Activated CD4-positive, alpha-beta memory T cell treated with anti-CD3 and anti-CD28 coated beads, Interleukin-2, amount 10 ng/mL, durations not matched to agents 7 days and 5 days (primary cell): ENCODE data around the gene TTC9. TPM values are rescaled to one million over a fixed set of nuclear protein-coding genes. Genes with fewer than 3 reads are reported as not detected.

Experiments
- total RNA-seq, 2 experiments: library from RNA; stranded (reverse); gene quantifications; one replicate each; pipeline ENCODE4 v1.2.3, GENCODE V29; 2021

TTC9 gene
- total RNA-seq, 2 experiments from 2014 or later = 14.1 to 14.7 TPM

Other genes starting within 250 kb of the TTC9 start
- gene SYNJ2BP, start 224.8 kb upstream of the TTC9 start, total RNA-seq = 1 to 10 TPM; 6.3 to 6.5 TPM
- gene ADAM21, start 189.7 kb upstream of the TTC9 start, total RNA-seq = not detected
- under 1 TPM; 0.13 to 0.28 TPM for gene ADAM20, start 106.9 kb upstream of the TTC9 start, total RNA-seq
- 10 to 100 TPM; 45.5 to 47.9 TPM for gene MED6, start 41.3 kb upstream of the TTC9 start, total RNA-seq
- gene MAP3K9, start 167.6 kb downstream of the TTC9 start, total RNA-seq = 1 to 10 TPM; 5.9 to 6.7 TPM